ENCODE measurements around the gene ARID1B.

- TF ChIP-seq CTCF (IDR thresholded peaks at IDR 0.05; ENCODE audit: borderline replicate concordance, extremely low read depth, low read length, poor library complexity, severe bottlenecking) (no peak), EZH2 (IDR thresholded peaks at IDR 0.05; ENCODE audit: borderline replicate concordance, low read depth, low read length, severe bottlenecking) (no peak)
These were observed 134.4 kb downstream of the ARID1B start for GRCh38 chr6:156911581-156911980.

Measured in DND-41 (cell line).